ENCODE data around the gene DAZAP2. TPM values are rescaled to one million over a fixed set of nuclear protein-coding genes. Genes with fewer than 3 reads are reported as not detected.

DAZAP2 gene
- total RNA-seq, 1 donor from 2014 or later: 48.4 TPM

DNA sequence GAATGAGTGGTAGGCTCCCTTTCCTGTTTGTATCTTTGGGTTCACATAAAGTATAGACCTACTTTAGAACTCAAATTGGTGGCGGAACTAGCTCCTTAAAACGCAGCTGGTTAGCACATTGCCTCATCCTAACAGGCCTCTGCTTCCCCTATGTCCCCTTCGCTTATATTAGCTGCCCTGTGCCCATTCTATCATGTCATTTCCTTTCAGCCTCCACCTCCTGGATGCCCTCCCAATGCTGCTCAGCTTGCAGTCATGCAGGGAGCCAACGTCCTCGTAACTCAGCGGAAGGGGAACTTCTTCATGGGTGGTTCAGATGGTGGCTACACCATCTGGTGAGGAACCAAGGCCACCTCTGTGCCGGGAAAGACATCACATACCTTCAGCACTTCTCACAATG, 3.5 kb downstream of the DAZAP2 start:
- no peak overlapping the region for H3K9ac ChIP-seq

GRCh38 chr12:51242876-51243275, 4.2 kb downstream of the DAZAP2 start:
- Histone ChIP-seq H3K4me2 (no peak overlapping the region), H2AFZ (replicated peaks) (no peak overlapping the region), H3K27me3 (no peaks in the 10 kb centered on the region), H3K9me3 (ENCODE audit: low read depth) (no peaks in the 10 kb centered on the region), H3K79me2 (ENCODE audit: low read depth) (peaks cover 12% of the 10 kb centered on the region), H4K20me1 (ENCODE audit: low read depth) (no peaks in the 10 kb centered on the region), H3K9ac (no peak overlapping the region), H3K4me3 (no peak overlapping the region), H3K36me3 (peaks cover 4% of the 10 kb centered on the region), H3K4me1 (peaks cover 14% of the 10 kb centered on the region), H3F3A (ENCODE audit: low read depth) (peaks cover 17% of the 10 kb centered on the region), H3K27ac (no peak overlapping the region)
- Mint-ChIP-seq H3K4me1 (peaks cover 25% of the 10 kb centered on the region), H3K9me3 (no peaks in the 10 kb centered on the region), H3K36me3 (peaks cover 17% of the 10 kb centered on the region), H3K27me3 (ENCODE audit: insufficient read depth, low read depth) (no peaks in the 10 kb centered on the region), H3K27ac (no peak overlapping the region), H3K4me3 (no peak overlapping the region)
- TF ChIP-seq EZH2 (IDR thresholded peaks at IDR 0.05) (no peak), EZH2phosphoT487 (IDR thresholded peaks at IDR 0.05) (no peak)
- TF ChIP-seq, protein P1, sequence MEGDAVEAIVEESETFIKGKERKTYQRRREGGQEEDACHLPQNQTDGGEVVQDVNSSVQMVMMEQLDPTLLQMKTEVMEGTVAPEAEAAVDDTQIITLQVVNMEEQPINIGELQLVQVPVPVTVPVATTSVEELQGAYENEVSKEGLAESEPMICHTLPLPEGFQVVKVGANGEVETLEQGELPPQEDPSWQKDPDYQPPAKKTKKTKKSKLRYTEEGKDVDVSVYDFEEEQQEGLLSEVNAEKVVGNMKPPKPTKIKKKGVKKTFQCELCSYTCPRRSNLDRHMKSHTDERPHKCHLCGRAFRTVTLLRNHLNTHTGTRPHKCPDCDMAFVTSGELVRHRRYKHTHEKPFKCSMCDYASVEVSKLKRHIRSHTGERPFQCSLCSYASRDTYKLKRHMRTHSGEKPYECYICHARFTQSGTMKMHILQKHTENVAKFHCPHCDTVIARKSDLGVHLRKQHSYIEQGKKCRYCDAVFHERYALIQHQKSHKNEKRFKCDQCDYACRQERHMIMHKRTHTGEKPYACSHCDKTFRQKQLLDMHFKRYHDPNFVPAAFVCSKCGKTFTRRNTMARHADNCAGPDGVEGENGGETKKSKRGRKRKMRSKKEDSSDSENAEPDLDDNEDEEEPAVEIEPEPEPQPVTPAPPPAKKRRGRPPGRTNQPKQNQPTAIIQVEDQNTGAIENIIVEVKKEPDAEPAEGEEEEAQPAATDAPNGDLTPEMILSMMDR (IDR thresholded peaks at IDR 0.05): no peak
- no peak for DNase-seq (ENCODE audit: low spot score)

More for the DNA sequence above, 3.5 kb downstream of the DAZAP2 start:
- peaks cover 20% of the 10 kb centered on the region for H3K4me1 Mint-ChIP-seq
- TF ChIP-seq, protein P1 (IDR thresholded peaks at IDR 0.05): no peak
- TF ChIP-seq EZH2 (IDR thresholded peaks at IDR 0.05) (no peak), EZH2phosphoT487 (IDR thresholded peaks at IDR 0.05) (no peak)
- peaks cover 7% of the 10 kb centered on the region for H3K4me1 ChIP-seq
- H3K27me3 ChIP-seq: no peaks in the 10 kb centered on the region
- peaks cover 17% of the 10 kb centered on the region for H3F3A ChIP-seq (ENCODE audit: low read depth)
- peaks cover 12% of the 10 kb centered on the region for H3K79me2 ChIP-seq (ENCODE audit: low read depth)
- no peak overlapping the region for H3K4me2 ChIP-seq
- H2AFZ ChIP-seq (replicated peaks): no peak overlapping the region
- no peak overlapping the region for H3K4me3 ChIP-seq
- no peak overlapping the region for H3K27ac ChIP-seq
- peaks cover 17% of the 10 kb centered on the region for H3K36me3 Mint-ChIP-seq
- DNase-seq (ENCODE audit: low spot score): no peak
- no peaks in the 10 kb centered on the region for H3K27me3 Mint-ChIP-seq (ENCODE audit: insufficient read depth, low read depth)
- H4K20me1 ChIP-seq (ENCODE audit: low read depth): no peaks in the 10 kb centered on the region
- H3K27ac Mint-ChIP-seq: no peak overlapping the region
- no peak overlapping the region for H3K4me3 Mint-ChIP-seq
- peaks cover 4% of the 10 kb centered on the region for H3K36me3 ChIP-seq
- H3K9me3 ChIP-seq (ENCODE audit: low read depth): no peaks in the 10 kb centered on the region
- no peaks in the 10 kb centered on the region for H3K9me3 Mint-ChIP-seq

- Histone ChIP-seq H3K79me2 (ENCODE audit: low read depth) (peaks cover 11% of the 10 kb centered on the region), H4K20me1 (ENCODE audit: low read depth) (no peaks in the 10 kb centered on the region), H3K9ac (no peak overlapping the region), H3K27ac (no peak overlapping the region), H3K4me3 (no peak overlapping the region), H3K4me2 (no peak overlapping the region), H3K9me3 (ENCODE audit: low read depth) (no peaks in the 10 kb centered on the region), H3K36me3 (peaks cover 4% of the 10 kb centered on the region), H3K27me3 (no peaks in the 10 kb centered on the region), H3K4me1 (peaks cover 11% of the 10 kb centered on the region), H2AFZ (replicated peaks) (no peak overlapping the region), H3F3A (ENCODE audit: low read depth) (peaks cover 8% of the 10 kb centered on the region)
- H3K27me3 Mint-ChIP-seq (ENCODE audit: insufficient read depth, low read depth): peaks cover 3% of the 10 kb centered on the region
- H3K4me3 Mint-ChIP-seq: no peak overlapping the region
- no peak for DNase-seq (ENCODE audit: low spot score)
- TF ChIP-seq, protein P1 (IDR thresholded peaks at IDR 0.05): no peak
- no peak for TF ChIP-seq EZH2phosphoT487 (IDR thresholded peaks at IDR 0.05)
- H3K36me3 Mint-ChIP-seq: peaks cover 17% of the 10 kb centered on the region
- no peak overlapping the region for H3K27ac Mint-ChIP-seq
- H3K9me3 Mint-ChIP-seq: no peaks in the 10 kb centered on the region
- H3K4me1 Mint-ChIP-seq: peaks cover 21% of the 10 kb centered on the region
Observed at GRCh38 chr12:51244269-51244668, 5.6 kb downstream of the DAZAP2 start.

Data from neural progenitor cell (in vitro differentiated cells).